ENCODE results near the gene PRKN. TPM values are rescaled to one million over a fixed set of nuclear protein-coding genes. Genes with fewer than 3 reads are reported as not detected.

The PRKN gene
- total RNA-seq, 4 donors from 2014 or later: 4.5 to 12.3 (median 9.0) TPM

GRCh38 chr6:161494566-161494965 is 1233.0 kb downstream of the PRKN start:
- Histone ChIP-seq H3K4me3 (no peak overlapping the region), H3K9me3 (no peaks in the 10 kb centered on the region), H3K36me3 (no peaks in the 10 kb centered on the region), H3K4me1 (no peaks in the 10 kb centered on the region), H3K27me3 (no peaks in the 10 kb centered on the region), H3K27ac (no peak overlapping the region)
- intact Hi-C loops (cut with DNase I; ENCODE audit: low total_unique reads) (no loop called here), in situ Hi-C loops (cut with MboI; ENCODE audit: low pct_ligation_motif_present in 1 of 4, low pct_unique_long_range_greater_than_20kb in 1 of 4, low sequenced_read_pairs in 3 of 4) (no loop called here)
- TF ChIP-seq CTCF (IDR thresholded peaks at IDR 0.05) (no peak), POLR2AphosphoS5 (IDR thresholded peaks at IDR 0.05) (no peak), POLR2A (IDR thresholded peaks at IDR 0.05) (no peak), EP300 (IDR thresholded peaks at IDR 0.05; ENCODE audit: low read depth) (no peak)
- WGBS, 2 donors (ENCODE audit: low coverage in 1 of 2): 80 to 86% methylated on average over 7 of the region's 7 CpGs
- DNase-seq: no peak

DNA sequence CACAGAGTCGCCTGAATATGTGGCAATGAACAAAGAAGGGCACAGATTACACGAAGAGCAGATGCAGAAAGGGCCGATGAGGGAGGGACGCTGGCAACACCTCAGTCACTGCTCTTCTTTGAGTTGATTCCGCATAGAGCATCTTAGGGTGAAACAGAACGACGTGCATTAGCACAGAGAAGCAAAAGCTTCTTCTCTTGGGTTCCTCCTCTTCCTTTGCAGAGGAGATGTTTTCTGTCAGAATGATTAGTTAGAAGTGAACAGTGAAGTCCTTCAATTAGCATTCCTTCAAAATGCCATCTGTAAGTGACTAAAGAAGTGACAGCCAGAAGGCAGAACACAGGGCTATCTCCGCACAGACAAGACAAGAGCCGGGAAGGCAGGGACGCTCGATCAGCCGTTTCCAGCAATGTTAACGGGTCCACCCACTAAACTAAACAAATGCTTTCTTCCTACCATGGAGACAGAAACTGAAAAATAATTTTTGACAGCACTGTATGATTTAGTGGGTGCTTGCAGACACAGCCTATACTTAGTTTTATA is 1233.9 kb downstream of the PRKN start:
- TF ChIP-seq EP300 (IDR thresholded peaks at IDR 0.05; ENCODE audit: low read depth): no peak
- no peak for TF ChIP-seq CTCF (IDR thresholded peaks at IDR 0.05)
- TF ChIP-seq POLR2AphosphoS5 (IDR thresholded peaks at IDR 0.05): no peak
- no peak for TF ChIP-seq POLR2A (IDR thresholded peaks at IDR 0.05)

DNA sequence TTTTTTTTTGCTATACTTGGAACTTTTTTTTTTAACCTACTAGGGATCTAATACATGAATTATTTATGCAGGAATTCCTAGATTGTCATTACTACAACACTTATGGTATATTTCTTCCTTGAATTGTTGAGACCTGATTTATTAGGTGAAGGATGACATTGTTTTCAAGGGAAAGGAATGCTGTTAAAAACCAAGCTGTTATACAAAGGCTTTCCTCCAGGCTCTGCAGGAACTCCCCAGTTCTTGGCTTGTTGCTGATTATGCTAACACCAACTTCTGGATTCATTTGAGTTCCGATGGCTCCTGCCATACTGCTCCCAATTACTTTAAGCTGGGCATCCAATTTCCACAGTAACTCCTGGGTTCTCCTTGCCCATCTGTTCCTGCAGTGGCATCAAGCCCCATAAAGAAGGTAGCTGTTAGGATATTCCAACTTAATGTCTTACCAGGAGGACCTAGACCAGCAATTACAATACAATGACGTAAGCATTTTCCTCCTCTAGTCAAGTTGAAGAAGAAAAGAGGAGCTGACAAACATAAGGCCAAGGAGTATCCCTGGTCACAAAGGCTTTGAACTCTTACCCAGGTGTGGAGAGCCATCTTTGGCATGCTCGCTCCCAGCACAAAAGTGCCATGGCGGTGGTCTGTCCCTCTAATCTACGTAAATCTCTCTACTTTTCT is 1237.8 kb downstream of the PRKN start:
- Histone ChIP-seq H3K4me3 (no peak overlapping the region), H3K36me3 (no peaks in the 10 kb centered on the region), H3K4me1 (no peaks in the 10 kb centered on the region), H3K9me3 (no peaks in the 10 kb centered on the region), H3K27ac (no peak overlapping the region), H3K27me3 (no peaks in the 10 kb centered on the region)
- TF ChIP-seq POLR2AphosphoS5 (IDR thresholded peaks at IDR 0.05) (no peak), POLR2A (IDR thresholded peaks at IDR 0.05) (no peak), CTCF (IDR thresholded peaks at IDR 0.05) (no peak), EP300 (IDR thresholded peaks at IDR 0.05; ENCODE audit: low read depth) (no peak)
- intact Hi-C loops (cut with DNase I; ENCODE audit: low total_unique reads) (no loop called here), in situ Hi-C loops (cut with MboI; ENCODE audit: low pct_ligation_motif_present in 1 of 4, low pct_unique_long_range_greater_than_20kb in 1 of 4, low sequenced_read_pairs in 3 of 4) (no loop called here)
- DNase-seq: no peak
- WGBS, 2 donors (ENCODE audit: low coverage in 1 of 2): 80 to 90% methylated on average over 1 to 5 of the region's 5 CpGs

More for the DNA sequence above, 1233.9 kb downstream of the PRKN start:
- Histone ChIP-seq H3K9me3 (no peaks in the 10 kb centered on the region), H3K4me3 (no peak overlapping the region), H3K27me3 (no peaks in the 10 kb centered on the region), H3K36me3 (no peaks in the 10 kb centered on the region), H3K27ac (no peak overlapping the region), H3K4me1 (no peaks in the 10 kb centered on the region)
- DNase-seq: no peak
- in situ Hi-C loops (cut with MboI; ENCODE audit: low pct_ligation_motif_present in 1 of 4, low pct_unique_long_range_greater_than_20kb in 1 of 4, low sequenced_read_pairs in 3 of 4): no loop called here
- intact Hi-C loops (cut with DNase I; ENCODE audit: low total_unique reads): no loop called here
- 80 to 82% methylated on average over 2 to 13 of the region's 13 CpGs for WGBS, 2 donors (ENCODE audit: low coverage in 1 of 2)

- no peak overlapping the region for H3K27ac ChIP-seq
- no peaks in the 10 kb centered on the region for H3K27me3 ChIP-seq
- 89% methylated on average over 5 of the region's 5 CpGs for WGBS, 2 donors (ENCODE audit: low coverage in 1 of 2)
- in situ Hi-C loops (cut with MboI; ENCODE audit: low pct_ligation_motif_present in 1 of 4, low pct_unique_long_range_greater_than_20kb in 1 of 4, low sequenced_read_pairs in 3 of 4) (no loop called here), intact Hi-C loops (cut with DNase I; ENCODE audit: low total_unique reads) (no loop called here)
- H3K4me1 ChIP-seq: no peaks in the 10 kb centered on the region
- H3K4me3 ChIP-seq: no peak overlapping the region
- DNase-seq: no peak
- no peaks in the 10 kb centered on the region for H3K9me3 ChIP-seq
- TF ChIP-seq POLR2AphosphoS5 (IDR thresholded peaks at IDR 0.05) (no peak), CTCF (IDR thresholded peaks at IDR 0.05) (no peak), POLR2A (IDR thresholded peaks at IDR 0.05) (no peak), EP300 (IDR thresholded peaks at IDR 0.05; ENCODE audit: low read depth) (no peak)
- no peaks in the 10 kb centered on the region for H3K36me3 ChIP-seq
Observed at GRCh38 chr6:161487694-161488093, 1239.9 kb downstream of the PRKN start.
